Diencephalon (tissue), 1 donor: ENCODE results near the gene ANKDD1A. TPM values are rescaled to one million over a fixed set of nuclear protein-coding genes. Genes with fewer than 3 reads are reported as not detected.

Experiments used
- total RNA-seq: library from RNA; depleted of rRNA; stranded (reverse); fragments of >200 nt; gene quantifications from one replicate; pipeline ENCODE4 v1.2.3, GENCODE V29; 2014

The ANKDD1A gene
- total RNA-seq: 13.8 TPM

GRCh38 chr15:64911311-64912186 lies at the start of gene ANKDD1A:
ANKDD1A (plus strand) TSS chr15:64911902; CDS start chr15:64911931, 29 bp downstream.

GRCh38 chr15:64989416-64990167 lies 77.9 kb downstream of the ANKDD1A start, which contains the start of gene SPG21:
SPG21 (minus strand) TSS chr15:64989914; CDS start chr15:64983569, 6,345 bp downstream.

Other genes with a start within 250 kb of the ANKDD1A start
- 0.46 TPM for gene RBPMS2, start 136.3 kb upstream of the ANKDD1A start, total RNA-seq
- 2.3 TPM for gene PIF1, start 86.3 kb upstream of the ANKDD1A start, total RNA-seq
- gene PLEKHO2, start 70.0 kb upstream of the ANKDD1A start, total RNA-seq: 7.6 TPM
- 55.8 TPM for gene SPG21, start 78.0 kb downstream of the ANKDD1A start, total RNA-seq
- gene MTFMT, start 117.7 kb downstream of the ANKDD1A start, total RNA-seq: 14.5 TPM
- 0.69 TPM for gene SLC51B, start 133.5 kb downstream of the ANKDD1A start, total RNA-seq
- 6.2 TPM for gene RASL12, start 156.1 kb downstream of the ANKDD1A start, total RNA-seq
- gene KBTBD13, start 164.8 kb downstream of the ANKDD1A start, total RNA-seq: not detected
- 5.8 TPM for gene UBAP1L, start 203.3 kb downstream of the ANKDD1A start, total RNA-seq
- gene PDCD7, start 221.9 kb downstream of the ANKDD1A start, total RNA-seq: 22.1 TPM